NCI-H774 (cell line): ENCODE measurements around the gene TPSAB1.
"Not testable (repeated sequence)": the region's sequence is repeated elsewhere in the genome, so short reads cannot be mapped to it uniquely, and the experiment has no call there.

Experiments used
- DNase-seq: peaks from one replicate; lab custom pipeline; 2025; lab: John Stamatoyannopoulos, UW

TPSAB1 gene

DNA sequence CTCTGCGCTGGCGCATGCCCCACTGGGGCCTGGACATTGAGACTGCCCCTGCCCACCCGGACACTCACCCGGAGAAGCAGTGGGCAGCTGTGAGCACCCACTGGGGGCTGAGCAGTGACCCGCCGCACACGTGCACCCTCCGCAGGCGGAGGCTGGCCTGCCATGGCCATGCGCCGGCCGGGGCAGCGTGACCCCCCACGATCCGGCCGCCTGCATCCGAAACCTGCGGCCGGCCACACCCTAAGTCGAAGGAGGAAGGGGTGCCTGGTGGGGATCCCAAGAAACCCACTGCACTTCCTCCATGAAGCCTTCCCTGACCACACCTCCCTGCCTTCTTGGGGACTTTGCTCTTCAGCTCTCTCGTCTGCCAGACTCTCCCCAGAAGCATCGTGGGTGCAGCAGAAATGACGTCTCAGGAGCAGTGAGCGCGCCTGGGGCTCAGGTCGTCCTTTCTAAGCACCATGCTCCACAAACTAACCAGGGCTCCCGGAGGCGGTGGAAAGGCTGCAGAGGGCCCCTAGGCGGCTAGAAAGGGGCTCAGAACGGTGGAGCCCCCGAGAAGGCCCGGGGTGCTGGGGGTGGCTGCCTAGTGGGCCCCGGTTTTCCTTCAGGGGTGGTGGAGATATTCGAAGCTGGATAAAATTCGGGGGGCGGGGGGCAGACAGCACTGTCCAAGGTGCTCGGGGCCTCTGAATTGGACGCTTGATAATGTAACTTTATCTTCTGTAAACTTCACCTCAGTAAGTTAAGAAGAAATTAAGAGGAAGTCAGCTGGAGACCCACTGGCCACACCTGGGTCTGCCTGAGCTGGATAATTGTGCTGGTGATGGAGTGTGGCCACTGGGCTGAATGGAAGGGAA, 16.9 kb upstream of the TPSAB1 start:
- no peak for DNase-seq

DNA sequence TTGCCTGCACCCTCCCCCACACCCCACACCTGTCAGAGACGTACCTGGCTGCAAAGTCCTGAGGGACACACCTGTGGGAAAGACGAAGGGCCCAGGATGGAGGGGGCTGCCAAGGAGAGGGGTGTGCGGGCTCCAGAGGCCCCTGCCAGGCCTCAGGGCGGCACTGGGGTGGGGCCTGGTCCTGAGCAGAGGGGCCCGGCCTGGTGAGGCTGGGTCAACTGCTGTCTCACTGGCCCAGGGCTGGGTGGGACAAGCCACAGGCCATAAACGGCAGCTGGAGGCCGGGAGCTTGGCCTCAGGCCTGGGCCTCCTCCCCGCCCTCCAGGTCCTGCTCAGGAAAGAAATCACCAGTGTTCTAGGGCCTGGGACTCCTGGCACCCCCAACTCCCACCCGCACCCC, 15.9 kb upstream of the TPSAB1 start:
- no peak for DNase-seq

- no peak for DNase-seq
Observed at GRCh38 chr16:1225051-1225451, 15.5 kb upstream of the TPSAB1 start, which contains the start of gene TPSG1. TSS of gene TPSG1 (minus strand) at chr16:1225268. CDS start at chr16:1225252, 16 bp downstream.

DNA sequence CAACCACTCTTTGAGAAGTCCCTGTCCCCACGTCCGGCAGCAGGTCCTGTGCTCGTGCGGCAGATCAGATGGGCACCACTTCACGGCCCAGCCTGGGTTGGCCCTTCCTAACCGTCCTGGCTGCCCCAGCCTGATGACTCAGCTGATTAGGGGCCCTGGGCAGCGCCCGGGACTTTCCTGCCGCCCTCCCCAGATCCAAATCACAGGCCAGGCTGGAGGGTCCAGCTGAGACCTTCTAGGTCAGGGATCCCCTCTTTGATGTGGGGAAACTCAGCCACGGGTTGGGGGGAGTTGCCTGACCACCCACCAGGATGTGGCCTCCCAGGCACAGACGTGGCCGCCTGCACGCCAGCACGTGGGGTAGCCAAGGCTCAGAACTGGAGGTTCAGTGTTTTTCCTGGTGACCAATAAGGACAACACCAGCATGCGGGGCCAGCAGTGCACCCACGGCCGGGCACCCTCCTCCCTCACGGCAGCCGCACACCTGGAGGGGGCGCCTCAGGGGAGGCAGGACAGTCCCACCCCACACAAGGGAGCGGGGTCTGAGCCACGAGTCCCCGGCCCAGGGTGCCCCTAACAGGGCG, 14.7 kb upstream of the TPSAB1 start:
- not testable (repeated sequence) for DNase-seq

DNA sequence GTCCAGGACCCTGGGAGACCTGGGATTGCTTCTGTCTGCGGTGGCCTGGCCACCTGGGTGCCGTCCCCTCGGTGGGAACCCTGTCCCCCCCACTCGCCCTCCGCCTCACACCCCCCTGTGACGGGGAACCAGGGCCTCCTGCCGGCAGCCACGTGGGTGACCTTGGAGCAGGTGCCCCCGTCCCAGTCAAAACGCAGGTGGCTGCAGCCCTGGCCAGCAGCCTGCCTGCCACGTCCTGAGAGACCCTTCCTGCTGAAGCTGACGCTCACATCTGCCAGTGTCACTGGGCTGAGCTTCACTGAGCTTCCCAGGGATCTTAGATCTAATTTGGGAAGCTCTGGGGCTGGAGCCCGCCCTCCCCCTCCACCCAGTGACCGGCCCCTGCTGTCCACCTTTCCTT, 13.8 kb upstream of the TPSAB1 start:
- not testable (repeated sequence) for DNase-seq

GRCh38 chr16:1228227-1228626, 12.3 kb upstream of the TPSAB1 start:
- not testable (repeated sequence) for DNase-seq

DNA sequence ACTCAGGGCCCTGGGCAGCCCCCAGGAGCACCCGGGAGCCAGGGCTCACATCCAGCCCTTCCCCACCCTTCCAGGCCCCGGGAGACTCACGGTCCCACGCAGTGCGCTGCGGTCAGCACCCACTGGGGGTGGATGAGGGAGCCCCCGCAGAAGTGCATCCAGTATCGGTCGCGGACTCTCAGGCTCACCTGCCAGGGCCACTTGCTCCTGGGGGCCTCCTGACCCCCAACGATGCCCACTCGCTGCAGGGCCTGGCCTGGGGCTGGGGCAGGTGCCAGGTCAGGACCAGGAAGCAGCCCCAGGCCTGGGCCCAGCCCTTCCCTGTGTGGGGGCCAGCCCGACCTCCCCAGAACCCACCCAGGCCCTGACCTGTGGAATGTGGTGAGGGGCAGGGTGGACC, 11.0 kb upstream of the TPSAB1 start:
- DNase-seq, result not testable (repeated sequence)

GRCh38 chr16:1230084-1230470, 10.4 kb upstream of the TPSAB1 start, which contains the start of gene TPSB2:
TSS of gene TPSB2 (minus strand) at chr16:1230184. CDS start at chr16:1229951, 233 bp downstream.
- DNase-seq, result not testable (repeated sequence)

GRCh38 chr16:1230471-1231212, 9.9 kb upstream of the TPSAB1 start:
- not testable (repeated sequence) for DNase-seq

DNA sequence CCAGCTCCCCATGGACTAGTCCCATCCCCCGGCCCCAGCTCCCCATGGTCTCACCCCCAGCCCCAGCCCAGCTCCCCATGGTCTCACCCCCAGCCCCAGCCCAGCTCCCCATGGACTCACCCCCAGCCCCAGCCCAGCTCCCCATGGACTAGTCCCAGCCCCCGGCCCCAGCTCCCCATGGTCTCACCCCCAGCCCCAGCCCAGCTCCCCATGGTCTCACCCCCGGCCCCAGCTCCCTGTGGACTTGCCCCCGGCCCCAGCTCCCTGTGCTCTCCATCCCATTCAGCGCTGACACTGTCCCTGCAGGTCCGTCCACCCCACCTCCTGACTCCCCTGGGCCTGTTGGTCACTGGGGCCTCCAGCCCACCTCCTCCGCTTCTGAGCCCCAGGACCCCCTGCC, 9.2 kb upstream of the TPSAB1 start:
- not testable (repeated sequence) for DNase-seq

- not testable (repeated sequence) for DNase-seq
Observed at GRCh38 chr16:1232049-1232748, 8.3 kb upstream of the TPSAB1 start.

DNA sequence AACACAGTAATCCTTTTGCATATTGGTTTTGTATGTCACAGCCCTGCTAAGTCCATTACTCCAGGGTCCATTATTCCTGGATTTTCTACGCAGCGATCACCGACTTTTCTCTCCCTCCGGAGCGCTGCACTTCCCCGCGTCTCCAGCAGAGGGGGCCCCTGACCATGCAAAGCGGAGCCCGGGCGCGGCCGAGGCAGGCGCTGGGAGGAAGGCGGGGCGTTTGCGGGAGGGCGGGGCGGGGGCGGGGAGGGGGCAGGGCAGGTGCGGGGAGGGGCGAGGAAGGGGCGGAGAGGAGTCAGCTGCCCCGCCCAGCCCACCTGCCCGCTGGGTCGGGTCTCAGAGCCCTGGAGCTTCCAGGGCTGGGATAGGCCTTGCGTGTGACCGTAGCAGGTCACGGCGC, 3.8 kb upstream of the TPSAB1 start:
- DNase-seq, result not testable (repeated sequence)

- no peak for DNase-seq
Observed at GRCh38 chr16:1237990-1238389, 2.5 kb upstream of the TPSAB1 start.

- not testable (repeated sequence) for DNase-seq
Observed at GRCh38 chr16:1238909-1239308, 1.6 kb upstream of the TPSAB1 start.

DNA sequence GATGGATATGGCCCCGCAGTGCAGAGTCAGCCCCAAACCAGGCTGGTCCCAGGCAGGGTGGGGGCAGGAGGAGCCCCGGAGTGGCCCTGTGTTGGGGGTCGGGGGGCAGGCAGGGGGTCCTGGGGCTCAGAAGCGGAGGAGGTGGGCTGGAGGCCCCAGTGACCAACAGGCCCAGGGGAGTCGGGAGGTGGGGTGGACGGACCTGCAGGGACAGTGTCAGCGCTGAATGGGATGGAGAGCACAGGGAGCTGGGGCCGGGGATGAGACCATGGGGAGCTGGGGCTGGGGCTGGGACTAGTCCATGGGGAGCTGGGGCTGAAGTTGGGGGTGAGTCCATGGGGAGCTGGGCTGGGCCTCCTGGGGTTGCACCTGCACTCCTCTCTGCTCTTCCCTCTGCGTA, 930 bp upstream of the TPSAB1 start:
- DNase-seq, result not testable (repeated sequence)

- DNase-seq, result not testable (repeated sequence)
Observed at GRCh38 chr16:1241081-1241480, 576 bp downstream of the TPSAB1 start.

GRCh38 chr16:1243363-1243762, 2.9 kb downstream of the TPSAB1 start:
- DNase-seq, result not testable (repeated sequence)

GRCh38 chr16:1243907-1244850, 3.7 kb downstream of the TPSAB1 start:
- DNase-seq, result not testable (repeated sequence)

DNA sequence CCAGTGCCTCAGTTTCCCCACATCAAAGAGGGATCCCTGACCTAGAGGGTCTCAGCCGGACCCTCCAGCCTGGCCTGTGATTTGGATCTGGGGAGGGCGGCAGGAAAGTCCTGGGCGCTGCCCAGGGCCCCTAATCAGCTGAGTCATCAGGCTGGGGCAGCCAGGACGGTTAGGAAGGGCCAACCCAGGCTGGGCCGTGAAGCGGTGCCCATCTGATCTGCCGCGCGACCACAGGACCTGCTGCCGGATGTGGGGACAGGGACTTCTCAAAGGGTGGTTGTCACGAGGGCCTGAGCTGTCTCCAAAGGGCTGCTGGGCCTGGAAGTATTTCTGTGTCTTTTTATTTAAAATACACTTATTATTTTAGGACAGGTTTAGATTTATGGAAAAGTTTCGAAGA, 4.4 kb downstream of the TPSAB1 start:
- DNase-seq, result no peak

DNA sequence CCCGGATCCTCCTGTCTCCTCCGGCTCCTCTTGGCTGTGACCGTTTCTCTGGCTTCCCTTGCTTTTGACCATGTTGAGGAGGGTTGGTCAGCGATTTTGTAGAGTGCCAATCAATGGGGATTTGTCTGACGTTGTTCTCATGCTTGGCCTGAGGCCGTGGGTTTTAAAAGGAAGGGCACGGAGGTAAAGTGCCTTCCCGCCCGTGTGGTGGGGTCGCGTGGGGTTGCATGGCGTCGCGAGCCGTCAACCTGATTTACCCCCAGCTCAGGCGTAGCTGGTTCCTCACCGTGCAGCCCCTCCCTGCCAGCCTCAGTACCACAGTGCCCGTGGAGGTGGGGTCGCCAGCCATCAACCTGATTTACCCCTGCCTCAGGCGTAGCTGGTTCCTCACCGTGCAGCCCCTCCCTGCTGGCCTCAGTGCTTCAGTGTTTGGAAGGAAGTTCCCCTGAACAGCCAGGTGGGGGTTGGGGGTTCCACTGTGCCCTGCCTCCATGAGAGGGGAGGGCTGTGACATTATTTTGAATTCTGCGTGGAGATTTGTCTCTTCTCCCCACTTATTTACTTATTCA, 5.0 kb downstream of the TPSAB1 start:
- no peak for DNase-seq
